Effector memory CD8-positive, alpha-beta T cell (primary cell): ENCODE measurements around the gene KCNE1.
"Not testable (repeated sequence)": the region's sequence is repeated elsewhere in the genome, so short reads cannot be mapped to it uniquely, and the experiment has no call there.

Experiments used
- ATAC-seq: fragments of 150-1000 bp; cut with Tn5 transposase; replicated peaks from 2 replicates; pipeline ENCODE4 v1.10.0; 2021; ENCODE audit warnings: mild to moderate bottlenecking, moderate library complexity
- DNase-seq, 3 experiments: peaks; one replicate each; pipeline ENCODE4 v3.0.0; 2021
- H3K27ac Mint-ChIP-seq, 2 donors: one replicate each; pipeline ENCODE4 v1.8.0; 2022; ENCODE audit warnings: mild to moderate bottlenecking in 2 of 2, mixed read lengths in 2 of 2, moderate library complexity in 2 of 2
- H3K27me3 Mint-ChIP-seq, 2 donors: one replicate each; pipeline ENCODE4 v1.8.0; 2022; ENCODE audit warnings: mixed read lengths in 2 of 2
- H3K36me3 Mint-ChIP-seq: one replicate; pipeline ENCODE4 v1.8.0; 2022; ENCODE audit warnings: mild to moderate bottlenecking, moderate library complexity, mixed read lengths; ENCODE audit not compliant: insufficient read depth
- H3K4me1 Mint-ChIP-seq, 2 donors: one replicate each; pipeline ENCODE4 v1.8.0; 2022; ENCODE audit warnings: low read depth in 2 of 2, mixed read lengths in 2 of 2
- H3K4me3 Mint-ChIP-seq, 2 donors: one replicate each; pipeline ENCODE4 v1.8.0; 2022; ENCODE audit warnings: mild to moderate bottlenecking in 2 of 2, mixed read lengths in 2 of 2, moderate library complexity in 2 of 2
- H3K9me3 Mint-ChIP-seq, 2 donors: one replicate each; pipeline ENCODE4 v1.8.0; 2022; ENCODE audit warnings: mixed read lengths in 2 of 2
- total RNA-seq, 9 experiments: gene quantifications; one replicate each; lab custom pipeline; 2026; lab: John Stamatoyannopoulos, UW

KCNE1 gene
- 0 to 0.58 (median 0.26) reads per million in 9 experiments for total RNA-seq

GRCh38 chr21:34511787-34512455 lies at the start of gene KCNE1:
Gene KCNE1, minus strand, starts transcription at chr21:34512210. Its CDS starts 62,576 bp downstream, at chr21:34449634.
- peaks cover 4 to 7% of the 10 kb centered on the region in 2 donors for H3K27me3 Mint-ChIP-seq
- DNase-seq (no peak), ATAC-seq (no peak)
- no peaks in the 10 kb centered on the region for H3K36me3 Mint-ChIP-seq
- H3K4me3 Mint-ChIP-seq, result no peak within 1 kb of the TSS
- peaks cover 0 to 2% of the 10 kb centered on the region in 2 donors for H3K4me1 Mint-ChIP-seq
- no peaks in the 10 kb centered on the region for H3K9me3 Mint-ChIP-seq
- H3K27ac Mint-ChIP-seq, result no peak within 1 kb of the TSS

- Mint-ChIP-seq H3K27me3 (no peaks in the 10 kb centered on the region), H3K9me3 (no peaks in the 10 kb centered on the region), H3K4me1 (peaks cover 0 to 7% of the 10 kb centered on the region in 2 donors), H3K27ac (no peak overlapping the region), H3K36me3 (no peaks in the 10 kb centered on the region), H3K4me3 (no peak overlapping the region)
- no peak for DNase-seq
- ATAC-seq, result no peak
Observed at GRCh38 chr21:34561806-34562205, 49.8 kb upstream of the KCNE1 start.

- H3K27me3 Mint-ChIP-seq, result no peaks in the 10 kb centered on the region
- DNase-seq (no peak), ATAC-seq (no peak)
- peaks cover 0 to 7% of the 10 kb centered on the region in 2 donors for H3K4me1 Mint-ChIP-seq
- H3K4me3 Mint-ChIP-seq, result no peak overlapping the region
- no peaks in the 10 kb centered on the region for H3K9me3 Mint-ChIP-seq
- no peaks in the 10 kb centered on the region for H3K36me3 Mint-ChIP-seq
- no peak overlapping the region for H3K27ac Mint-ChIP-seq
Observed at GRCh38 chr21:34560609-34561008, 48.6 kb upstream of the KCNE1 start.

GRCh38 chr21:34560021-34560420 lies 48.0 kb upstream of the KCNE1 start:
- Mint-ChIP-seq H3K4me1 (peaks cover 0 to 7% of the 10 kb centered on the region in 2 donors), H3K27me3 (no peaks in the 10 kb centered on the region), H3K4me3 (no peak overlapping the region), H3K9me3 (no peaks in the 10 kb centered on the region), H3K36me3 (no peaks in the 10 kb centered on the region), H3K27ac (no peak overlapping the region)
- ATAC-seq, result no peak
- DNase-seq, result no peak

- Mint-ChIP-seq H3K36me3 (no peaks in the 10 kb centered on the region), H3K4me3 (no peak overlapping the region), H3K27ac (no peak overlapping the region), H3K27me3 (no peaks in the 10 kb centered on the region), H3K4me1 (peaks cover 0 to 8% of the 10 kb centered on the region in 2 donors), H3K9me3 (peaks cover 0 to 1% of the 10 kb centered on the region in 2 donors)
- no peak for DNase-seq
- ATAC-seq, result no peak
Observed at GRCh38 chr21:34559089-34559631, 47.1 kb upstream of the KCNE1 start.

GRCh38 chr21:34558166-34558565 lies 46.2 kb upstream of the KCNE1 start:
- ATAC-seq (no peak), DNase-seq (no peak)
- no peaks in the 10 kb centered on the region for H3K27me3 Mint-ChIP-seq
- no peak overlapping the region for H3K4me3 Mint-ChIP-seq
- no peaks in the 10 kb centered on the region for H3K36me3 Mint-ChIP-seq
- peaks cover 0 to 3% of the 10 kb centered on the region in 2 donors for H3K4me1 Mint-ChIP-seq
- no peak overlapping the region for H3K27ac Mint-ChIP-seq
- H3K9me3 Mint-ChIP-seq, result peaks cover 0 to 1% of the 10 kb centered on the region in 2 donors

GRCh38 chr21:34557261-34557660 lies 45.3 kb upstream of the KCNE1 start:
- Mint-ChIP-seq H3K27me3 (no peaks in the 10 kb centered on the region), H3K36me3 (no peaks in the 10 kb centered on the region), H3K27ac (no peak overlapping the region), H3K9me3 (peaks cover 0 to 1% of the 10 kb centered on the region in 2 donors), H3K4me3 (no peak overlapping the region), H3K4me1 (peaks cover 2 to 3% of the 10 kb centered on the region in 2 donors)
- ATAC-seq, result no peak
- DNase-seq, result no peak

GRCh38 chr21:34554670-34555069 lies 42.7 kb upstream of the KCNE1 start:
- not testable (repeated sequence) for H3K27ac Mint-ChIP-seq, ATAC-seq, H3K4me1 Mint-ChIP-seq, H3K9me3 Mint-ChIP-seq, H3K36me3 Mint-ChIP-seq, DNase-seq, H3K27me3 Mint-ChIP-seq, H3K4me3 Mint-ChIP-seq

- Mint-ChIP-seq H3K36me3 (no peaks in the 10 kb centered on the region), H3K27ac (no peak overlapping the region), H3K9me3 (peaks cover 0 to 1% of the 10 kb centered on the region in 2 donors), H3K27me3 (no peaks in the 10 kb centered on the region), H3K4me1 (peaks cover 2 to 7% of the 10 kb centered on the region in 2 donors), H3K4me3 (no peak overlapping the region)
- DNase-seq (no peak), ATAC-seq (no peak)
Observed at GRCh38 chr21:34554227-34554626, 42.2 kb upstream of the KCNE1 start.

- no peaks in the 10 kb centered on the region for H3K36me3 Mint-ChIP-seq
- H3K9me3 Mint-ChIP-seq, result peaks cover 0 to 1% of the 10 kb centered on the region in 2 donors
- ATAC-seq, result no peak
- no peak for DNase-seq
- H3K27ac Mint-ChIP-seq, result no peak overlapping the region
- no peaks in the 10 kb centered on the region for H3K27me3 Mint-ChIP-seq
- peaks cover 4 to 7% of the 10 kb centered on the region in 2 donors for H3K4me1 Mint-ChIP-seq
- H3K4me3 Mint-ChIP-seq, result no peak overlapping the region
Observed at GRCh38 chr21:34553151-34553952, 41.3 kb upstream of the KCNE1 start.

- H3K36me3 Mint-ChIP-seq, result no peaks in the 10 kb centered on the region
- ATAC-seq (no peak), DNase-seq (no peak)
- H3K9me3 Mint-ChIP-seq, result peaks cover 0 to 1% of the 10 kb centered on the region in 2 donors
- H3K27ac Mint-ChIP-seq, result no peak overlapping the region
- H3K4me1 Mint-ChIP-seq, result peaks cover 4 to 7% of the 10 kb centered on the region in 2 donors
- H3K27me3 Mint-ChIP-seq, result no peaks in the 10 kb centered on the region
- no peak overlapping the region for H3K4me3 Mint-ChIP-seq
Observed at GRCh38 chr21:34552360-34553098, 40.5 kb upstream of the KCNE1 start.

- H3K27ac Mint-ChIP-seq, result no peak overlapping the region
- H3K9me3 Mint-ChIP-seq, result peaks cover 0 to 1% of the 10 kb centered on the region in 2 donors
- no peaks in the 10 kb centered on the region for H3K27me3 Mint-ChIP-seq
- DNase-seq (no peak), ATAC-seq (no peak)
- H3K4me3 Mint-ChIP-seq, result no peak overlapping the region
- H3K36me3 Mint-ChIP-seq, result no peaks in the 10 kb centered on the region
- H3K4me1 Mint-ChIP-seq, result peaks cover 8 to 10% of the 10 kb centered on the region in 2 donors
Observed at GRCh38 chr21:34550182-34550799, 38.3 kb upstream of the KCNE1 start.
